ENCODE results near the gene BEST3. TPM values are rescaled to one million over a fixed set of nuclear protein-coding genes. Genes with fewer than 3 reads are reported as not detected.

BEST3 gene
- total and polyA plus RNA-seq, 3 donors from 2014 or later, result 0.74 to 9.8 (median 2.1) TPM

DNA sequence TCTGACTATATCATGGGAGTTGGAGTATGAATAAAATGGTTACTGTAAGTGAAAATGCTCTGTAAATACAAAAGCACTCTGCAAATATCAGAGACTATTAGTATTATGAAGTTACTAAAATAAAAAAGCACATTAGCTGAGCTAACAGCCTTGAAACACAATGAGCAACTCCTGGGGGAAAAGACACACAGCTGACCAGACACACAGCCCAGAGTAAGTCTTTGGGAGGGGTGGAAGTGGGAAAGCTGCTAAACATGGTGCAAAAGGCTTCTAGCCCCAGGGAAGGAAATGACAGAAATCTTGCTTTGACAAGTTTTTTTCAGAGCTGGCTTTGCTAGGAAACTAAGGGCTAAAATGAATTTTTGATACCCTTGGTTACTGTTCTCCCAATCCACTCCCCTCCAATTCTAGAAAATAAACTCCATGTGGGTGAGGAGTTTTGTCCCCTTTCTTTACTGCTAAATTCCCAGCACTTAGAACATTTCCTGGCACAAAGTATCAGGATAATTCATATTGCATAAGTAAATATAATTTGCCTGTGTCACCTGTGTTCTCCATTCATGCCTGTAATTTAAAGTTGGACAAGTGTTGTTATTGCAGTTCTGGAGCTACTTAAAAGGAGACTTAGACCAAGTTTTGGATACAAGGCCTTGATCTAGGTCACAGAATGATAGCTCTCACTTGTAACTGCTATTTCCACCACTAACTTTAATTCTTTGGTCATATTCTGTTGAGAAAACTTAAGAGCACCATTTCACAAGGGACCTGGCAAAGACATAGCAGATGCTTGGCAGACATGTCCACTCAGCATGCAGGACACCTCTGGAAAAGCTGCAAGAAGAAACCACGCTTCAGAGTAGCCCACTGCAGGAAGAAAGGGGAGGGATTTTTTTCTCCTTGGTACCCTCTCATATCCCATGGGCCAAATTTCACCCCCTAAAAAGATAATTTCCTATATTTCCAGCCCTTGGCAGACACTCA is 20.5 kb upstream of the BEST3 start:
- WGBS, 2 donors, result 81 to 88% methylated on average over 1 of the region's 1 CpG
- H3K4me1 ChIP-seq, result no peaks in the 10 kb centered on the region
- H3K27ac ChIP-seq, result no peak overlapping the region
- no peaks in the 10 kb centered on the region for H3K36me3 ChIP-seq (ENCODE audit: low read depth, missing control alignments)
- H3K4me3 ChIP-seq, result no peak overlapping the region
- DNase-seq, result no peak
- no peaks in the 10 kb centered on the region for H3K9me3 ChIP-seq
- no peaks in the 10 kb centered on the region for H3K27me3 ChIP-seq
- TF ChIP-seq, protein P1, sequence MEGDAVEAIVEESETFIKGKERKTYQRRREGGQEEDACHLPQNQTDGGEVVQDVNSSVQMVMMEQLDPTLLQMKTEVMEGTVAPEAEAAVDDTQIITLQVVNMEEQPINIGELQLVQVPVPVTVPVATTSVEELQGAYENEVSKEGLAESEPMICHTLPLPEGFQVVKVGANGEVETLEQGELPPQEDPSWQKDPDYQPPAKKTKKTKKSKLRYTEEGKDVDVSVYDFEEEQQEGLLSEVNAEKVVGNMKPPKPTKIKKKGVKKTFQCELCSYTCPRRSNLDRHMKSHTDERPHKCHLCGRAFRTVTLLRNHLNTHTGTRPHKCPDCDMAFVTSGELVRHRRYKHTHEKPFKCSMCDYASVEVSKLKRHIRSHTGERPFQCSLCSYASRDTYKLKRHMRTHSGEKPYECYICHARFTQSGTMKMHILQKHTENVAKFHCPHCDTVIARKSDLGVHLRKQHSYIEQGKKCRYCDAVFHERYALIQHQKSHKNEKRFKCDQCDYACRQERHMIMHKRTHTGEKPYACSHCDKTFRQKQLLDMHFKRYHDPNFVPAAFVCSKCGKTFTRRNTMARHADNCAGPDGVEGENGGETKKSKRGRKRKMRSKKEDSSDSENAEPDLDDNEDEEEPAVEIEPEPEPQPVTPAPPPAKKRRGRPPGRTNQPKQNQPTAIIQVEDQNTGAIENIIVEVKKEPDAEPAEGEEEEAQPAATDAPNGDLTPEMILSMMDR (IDR thresholded peaks at IDR 0.05), result no peak
- intact Hi-C loops (cut with DNase I; ENCODE audit: low total_unique reads), result no loop called here

DNA sequence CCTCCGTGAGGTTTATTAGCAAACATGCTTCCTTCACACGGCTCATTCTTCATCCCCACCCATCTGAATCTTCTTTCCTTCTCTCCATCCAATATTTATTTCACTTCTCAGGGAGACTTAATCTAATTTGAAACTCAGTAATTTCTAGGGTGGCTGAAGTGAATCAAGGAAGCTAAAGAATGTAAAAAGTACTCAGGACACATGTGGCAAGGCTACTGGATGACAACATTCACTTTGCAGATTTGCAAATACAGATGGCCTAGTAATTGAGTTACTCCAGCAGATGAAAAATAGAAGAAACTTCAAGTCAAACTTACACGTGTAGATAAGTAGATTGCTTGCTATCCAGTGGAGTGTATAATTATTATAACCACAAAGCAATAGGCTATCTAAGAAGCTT is 15.4 kb upstream of the BEST3 start:
- 70 to 77% methylated on average over 3 of the region's 3 CpGs for WGBS, 2 donors
- no peaks in the 10 kb centered on the region for H3K9me3 ChIP-seq
- H3K4me3 ChIP-seq, result no peak overlapping the region
- no peak for TF ChIP-seq POLR2A (IDR thresholded peaks at IDR 0.05)
- TF ChIP-seq, protein P1 (IDR thresholded peaks at IDR 0.05), result no peak
- no peak overlapping the region for H3K27ac ChIP-seq
- no peaks in the 10 kb centered on the region for H3K36me3 ChIP-seq (ENCODE audit: low read depth, missing control alignments)
- intact Hi-C loops (cut with DNase I; ENCODE audit: low total_unique reads), result no loop called here
- no peaks in the 10 kb centered on the region for H3K4me1 ChIP-seq
- no peak for DNase-seq
- H3K27me3 ChIP-seq, result no peaks in the 10 kb centered on the region

DNA sequence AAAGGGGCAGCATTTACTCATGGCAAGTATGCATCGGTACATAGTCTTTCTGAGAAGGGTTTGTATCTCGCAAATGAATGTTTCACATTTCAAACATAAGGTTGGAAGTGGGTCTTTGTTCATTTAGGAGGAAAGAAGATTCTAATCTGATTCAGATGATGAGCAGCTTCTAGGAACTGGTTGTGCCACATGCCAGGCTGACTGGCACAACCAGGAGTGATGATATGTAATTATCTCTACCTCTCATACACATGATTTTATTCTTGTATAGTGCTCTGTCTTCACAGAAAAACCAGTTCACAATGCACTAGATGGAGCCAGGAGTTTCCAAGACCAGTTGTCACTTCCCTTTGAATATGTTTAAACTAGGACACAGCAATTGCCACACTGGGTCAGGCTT is 13.7 kb upstream of the BEST3 start:
- WGBS, 2 donors, result 89 to 90% methylated on average over 2 of the region's 2 CpGs
- intact Hi-C loops (cut with DNase I; ENCODE audit: low total_unique reads), result no loop called here
- H3K4me1 ChIP-seq, result no peaks in the 10 kb centered on the region

DNA sequence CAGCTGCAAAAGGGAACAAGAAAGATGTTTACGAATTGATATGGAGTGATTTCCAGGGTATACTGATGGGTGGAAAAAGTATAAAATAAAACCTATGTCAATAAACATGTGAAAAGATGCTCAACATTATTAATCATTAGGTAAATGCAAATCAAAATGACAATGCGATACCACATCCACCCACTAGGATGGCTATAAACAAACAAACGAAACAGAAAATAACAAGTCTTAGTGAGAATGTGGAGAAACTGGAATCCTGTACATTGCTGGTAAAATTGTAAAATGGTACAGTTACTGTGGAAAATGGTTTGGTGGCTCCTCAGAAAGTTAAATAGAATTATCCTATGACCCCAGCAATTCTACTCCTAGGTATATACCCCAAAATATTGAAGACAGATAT is 9.5 kb upstream of the BEST3 start:
- H3K36me3 ChIP-seq (ENCODE audit: low read depth, missing control alignments), result no peaks in the 10 kb centered on the region
- WGBS, 2 donors, result 94 to 95% methylated on average over 3 of the region's 3 CpGs
- H3K27me3 ChIP-seq, result no peaks in the 10 kb centered on the region
- no peak overlapping the region for H3K4me3 ChIP-seq
- no peaks in the 10 kb centered on the region for H3K4me1 ChIP-seq
- H3K9me3 ChIP-seq, result no peaks in the 10 kb centered on the region
- TF ChIP-seq, protein P1 (IDR thresholded peaks at IDR 0.05), result peak in 1 of 3 experiments; percentile 15
- no peak for TF ChIP-seq POLR2A (IDR thresholded peaks at IDR 0.05)
- intact Hi-C loops (cut with DNase I; ENCODE audit: low total_unique reads), result no loop called here
- DNase-seq, result no peak
- H3K27ac ChIP-seq, result no peak overlapping the region

More for the DNA sequence above, 13.7 kb upstream of the BEST3 start:
- TF ChIP-seq, protein P1 (IDR thresholded peaks at IDR 0.05), result no peak
- TF ChIP-seq POLR2A (IDR thresholded peaks at IDR 0.05), result no peak
- Histone ChIP-seq H3K4me3 (no peak overlapping the region), H3K27ac (no peak overlapping the region), H3K36me3 (ENCODE audit: low read depth, missing control alignments) (no peaks in the 10 kb centered on the region), H3K9me3 (no peaks in the 10 kb centered on the region), H3K27me3 (no peaks in the 10 kb centered on the region)
- no peak for DNase-seq

Data from testis (tissue), 3 donors.